Measurements from ENCODE around the gene BIRC2. TPM values are rescaled to one million over a fixed set of nuclear protein-coding genes. Genes with fewer than 3 reads are reported as not detected.
A peak's percentile ranks its signal among the peaks of the same experiment; 100 is the strongest.

BIRC2 gene
- total and polyA plus RNA-seq, 10 of the 15 experiments (the other 5 are each of a cell fraction or from before 2014, with no cell fraction given): 13.8 to 75.8 (median 26.5) TPM

GRCh38 chr11:102313238-102313940 lies 33.6 kb upstream of the BIRC2 start:
- ChIA-PET CTCF (interaction anchor here (1.1 to 12.0 kb wide), 6 partner anchors 11 to 601 kb away, joined by 3 to 219 read pairs (median 10); no protein-coding TSS in a partner anchor), RAD21 (ENCODE audit: unreplicated experiment) (interaction anchor here (1.0 to 5.2 kb wide), 8 partner anchors 8 to 300 kb away, joined by 3 to 38 read pairs (median 6); no protein-coding TSS in a partner anchor), SMC1A (ENCODE audit: uncharacterized antibody, unreplicated experiment) (interaction anchor here (0.8 to 13.5 kb wide), 10 partner anchors 11 to 299 kb away, joined by 3 to 255 read pairs (median 5); no protein-coding TSS in a partner anchor), POLR2A (interaction anchor here (1.1 kb wide), 1 partner anchor 117 kb away, joined by 4 read pairs; no protein-coding TSS in a partner anchor)
- Histone ChIP-seq H3K27me3 (replicated peaks in 1 of 2; ENCODE audit: control insufficient read depth in 2 of 2, insufficient read depth in 2 of 2, low read length in 1 of 2) (no peaks in the 10 kb centered on the region), H3K79me2 (ENCODE audit: control insufficient read depth, insufficient read depth, low read length) (peaks cover 19% of the 10 kb centered on the region), H2AFZ (ENCODE audit: control insufficient read depth, low read depth, low read length) (peak overlapping the region; percentile 20), H3K27ac (ENCODE audit: control insufficient read depth, insufficient read depth) (peak overlapping the region; percentile 97), H3K4me3 (peak overlapping the region; percentile 10; the same call in 1 of the 2 replicates), H3K36me3 (ENCODE audit: control insufficient read depth in 2 of 2, insufficient read depth in 2 of 2, low read length in 1 of 2) (no peaks in the 10 kb centered on the region), H3K4me1 (ENCODE audit: control insufficient read depth, insufficient read depth, low read length) (peaks cover 24% of the 10 kb centered on the region), H3K9ac (ENCODE audit: control insufficient read depth, insufficient read depth, low read length) (no peak overlapping the region; the same call in 1 of the 2 replicates), H3K4me2 (ENCODE audit: control insufficient read depth, insufficient read depth) (peak overlapping the region; percentile 46), H4K20me1 (ENCODE audit: control insufficient read depth, insufficient read depth) (no peaks in the 10 kb centered on the region), H3K9me3 (replicated peaks; ENCODE audit: control insufficient read depth, insufficient read depth, low read length) (no peaks in the 10 kb centered on the region; the same call in 1 of the 3 replicates)
- in situ Hi-C loops (cut with MboI) (no loop called here), intact Hi-C loops (cut with micrococcal nuclease; ENCODE audit: unreplicated experiment) (no loop called here)
- FAIRE-seq (no peak), ATAC-seq (peak; percentile 0; the same call in 1 of the 3 replicates), DNase-seq (ENCODE audit: low read depth, low spot score) (no peak)
- WGBS (ENCODE audit: insufficient coverage, insufficient replicate concordance, low lambda C conversion rate, missing lambda C conversion rate): 2% methylated on average over 4 of the region's 4 CpGs
- peak; percentile 54; the same call in 1 of the 2 replicates for TF ChIP-seq ZNF384 (IDR thresholded peaks at IDR 0.05; ENCODE audit: borderline replicate concordance, low read depth, low read length)
- peak in 1 of 2 experiments; percentile 35; a peak in 1 of 4 replicates for TF ChIP-seq BHLHE40 (IDR thresholded peaks at IDR 0.05; ENCODE audit: borderline replicate concordance in 1 of 2, low read depth in 2 of 2, low read length in 1 of 2)
- 0 out of 2 replicates have a peak, but pooled peaks have one; percentile 37 for TF ChIP-seq CBFB (IDR thresholded peaks at IDR 0.05; ENCODE audit: low read depth)
- TF ChIP-seq ASH2L (IDR thresholded peaks at IDR 0.05; ENCODE audit: borderline replicate concordance, low read depth): 0 out of 2 replicates have a peak, but pooled peaks have one; percentile 58
- TF ChIP-seq NRF1 (conservative IDR thresholded peaks at IDR 0.05; ENCODE audit: low read depth, low read length): no peak
- peak; percentile 28; the same call in 1 of the 2 replicates for TF ChIP-seq TAF1 (IDR thresholded peaks at IDR 0.05; ENCODE audit: borderline replicate concordance, low read depth, low read length)
- no peak for TF ChIP-seq SMARCA5 (IDR thresholded peaks at IDR 0.05)
- peak; percentile 28; the same call in 1 of the 2 replicates for TF ChIP-seq ATF2 (IDR thresholded peaks at IDR 0.05; ENCODE audit: low read length)
- TF ChIP-seq CUX1 (IDR thresholded peaks at IDR 0.05; ENCODE audit: insufficient replicate concordance, low read depth, low read length): peak; percentile 2
- no peak for TF ChIP-seq ZZZ3 (IDR thresholded peaks at IDR 0.05; ENCODE audit: control insufficient read depth, insufficient read length, low read depth)
- 0 out of 2 replicates have a peak, but pooled peaks have one; percentile 3 for TF ChIP-seq GATAD2B (conservative IDR thresholded peaks at IDR 0.05; ENCODE audit: low read depth)
- TF ChIP-seq PAX5 (IDR thresholded peaks at IDR 0.05; ENCODE audit: borderline replicate concordance, low read depth, low read length): 0 out of 2 replicates have a peak, but pooled peaks have one; percentile 11
- TF ChIP-seq RUNX3 (IDR thresholded peaks at IDR 0.05; ENCODE audit: low read length): peak; percentile 77
- no TSS peak for BruUV-seq (replicated peaks)

Data from GM12878 (cell line).